Thoracic aorta (tissue), 2 donors: ENCODE data around the gene NPHP4. TPM values are rescaled to one million over a fixed set of nuclear protein-coding genes. Genes with fewer than 3 reads are reported as not detected.

Experiments used
- ATAC-seq: fragments of 150-250 bp; one replicate; pipeline ENCODE4 v1.8.0; 2017; ENCODE audit warnings: low read depth; ENCODE audit not compliant: insufficient number of reproducible peaks, low FRiP score
- DNase-seq: peaks from one replicate; pipeline ENCODE4 v3.0.0-alpha.2; 2020; ENCODE audit warnings: low spot score
- H3K27ac ChIP-seq, 2 donors: fragments of 200-600 bp; sonication (generic); 1 replicate in 1 of 2; 2 replicates in 1 of 2; pipeline ENCODE4 v1.5.1; 2016; ENCODE audit warnings: mild to moderate bottlenecking in 2 of 2, moderate library complexity in 2 of 2
- H3K27me3 ChIP-seq: fragments of 200-600 bp; sonication (generic); replicated peaks from 2 replicates; pipeline ENCODE4 v1.6.0; 2016; ENCODE audit warnings: mild to moderate bottlenecking; ENCODE audit not compliant: insufficient read depth
- H3K36me3 ChIP-seq: fragments of 200-600 bp; sonication (generic); one replicate; pipeline ENCODE4 v1.5.1; 2016
- H3K4me1 ChIP-seq, 2 donors: fragments of 200-600 bp; sonication (generic); 1 replicate in 1 of 2; 2 replicates in 1 of 2; pipeline versions ENCODE4 v1.5.1 to v1.6.0; 2016; ENCODE audit warnings: low read depth in 2 of 2, mild to moderate bottlenecking in 1 of 2; ENCODE audit not compliant: control insufficient read depth in 1 of 2
- H3K4me3 ChIP-seq: fragments of 200-600 bp; sonication (generic); 2 replicates; pipeline ENCODE4 v1.5.1; 2016; ENCODE audit warnings: mild to moderate bottlenecking
- H3K9me3 ChIP-seq: fragments of 200-600 bp; sonication (generic); 2 replicates; pipeline ENCODE4 v1.5.1; 2016
- total RNA-seq, 2 donors: library from RNA; depleted of rRNA; stranded (reverse); fragments of >200 nt; gene quantifications; one replicate each; pipeline versions ENCODE4 v1.1.0 to v1.2.3, GENCODE V29; 2016
- TF ChIP-seq, protein P1 (sequence below): fragments of 200-600 bp; sonication (generic); IDR thresholded peaks from one replicate; pipeline ENCODE4 v1.5.1; 2019; ENCODE audit warnings: antibody characterized with exemption

NPHP4 gene
- total RNA-seq, 2 donors from 2014 or later: 11.4 to 15.1 TPM

GRCh38 chr1:5917281-5917590 lies 75.0 kb downstream of the NPHP4 start:
- no peak for DNase-seq
- ATAC-seq: no peak

GRCh38 chr1:5916572-5917280 lies 75.5 kb downstream of the NPHP4 start:
- Histone ChIP-seq H3K27ac (no peak overlapping the region), H3K36me3 (no peaks in the 10 kb centered on the region), H3K4me3 (no peak overlapping the region), H3K4me1 (peaks cover 0 to 5% of the 10 kb centered on the region in 2 donors), H3K27me3 (no peaks in the 10 kb centered on the region), H3K9me3 (no peaks in the 10 kb centered on the region)
- DNase-seq (no peak), ATAC-seq (no peak)
- TF ChIP-seq, protein P1, sequence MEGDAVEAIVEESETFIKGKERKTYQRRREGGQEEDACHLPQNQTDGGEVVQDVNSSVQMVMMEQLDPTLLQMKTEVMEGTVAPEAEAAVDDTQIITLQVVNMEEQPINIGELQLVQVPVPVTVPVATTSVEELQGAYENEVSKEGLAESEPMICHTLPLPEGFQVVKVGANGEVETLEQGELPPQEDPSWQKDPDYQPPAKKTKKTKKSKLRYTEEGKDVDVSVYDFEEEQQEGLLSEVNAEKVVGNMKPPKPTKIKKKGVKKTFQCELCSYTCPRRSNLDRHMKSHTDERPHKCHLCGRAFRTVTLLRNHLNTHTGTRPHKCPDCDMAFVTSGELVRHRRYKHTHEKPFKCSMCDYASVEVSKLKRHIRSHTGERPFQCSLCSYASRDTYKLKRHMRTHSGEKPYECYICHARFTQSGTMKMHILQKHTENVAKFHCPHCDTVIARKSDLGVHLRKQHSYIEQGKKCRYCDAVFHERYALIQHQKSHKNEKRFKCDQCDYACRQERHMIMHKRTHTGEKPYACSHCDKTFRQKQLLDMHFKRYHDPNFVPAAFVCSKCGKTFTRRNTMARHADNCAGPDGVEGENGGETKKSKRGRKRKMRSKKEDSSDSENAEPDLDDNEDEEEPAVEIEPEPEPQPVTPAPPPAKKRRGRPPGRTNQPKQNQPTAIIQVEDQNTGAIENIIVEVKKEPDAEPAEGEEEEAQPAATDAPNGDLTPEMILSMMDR: no peak

More at GRCh38 chr1:5917281-5917590, 75.0 kb downstream of the NPHP4 start:
- H3K36me3 ChIP-seq: no peaks in the 10 kb centered on the region
- no peaks in the 10 kb centered on the region for H3K9me3 ChIP-seq
- no peak overlapping the region for H3K4me3 ChIP-seq
- no peaks in the 10 kb centered on the region for H3K27me3 ChIP-seq
- no peak overlapping the region for H3K27ac ChIP-seq
- peaks cover 0 to 5% of the 10 kb centered on the region in 2 donors for H3K4me1 ChIP-seq
- TF ChIP-seq, protein P1: no peak

- Histone ChIP-seq H3K27me3 (no peaks in the 10 kb centered on the region), H3K4me3 (no peak overlapping the region), H3K9me3 (no peaks in the 10 kb centered on the region), H3K36me3 (no peaks in the 10 kb centered on the region), H3K27ac (no peak overlapping the region), H3K4me1 (peaks cover 0 to 5% of the 10 kb centered on the region in 2 donors)
- no peak for ATAC-seq
- TF ChIP-seq, protein P1: peak; percentile 55
- no peak for DNase-seq
These were observed 76.3 kb downstream of the NPHP4 start for GRCh38 chr1:5915587-5916571.

GRCh38 chr1:5914676-5915365 lies 77.4 kb downstream of the NPHP4 start:
- Histone ChIP-seq H3K36me3 (no peaks in the 10 kb centered on the region), H3K27ac (no peak overlapping the region), H3K4me1 (peaks cover 0 to 5% of the 10 kb centered on the region in 2 donors), H3K27me3 (no peaks in the 10 kb centered on the region), H3K4me3 (no peak overlapping the region), H3K9me3 (no peaks in the 10 kb centered on the region)
- no peak for ATAC-seq
- TF ChIP-seq, protein P1: no peak
- no peak for DNase-seq

DNA sequence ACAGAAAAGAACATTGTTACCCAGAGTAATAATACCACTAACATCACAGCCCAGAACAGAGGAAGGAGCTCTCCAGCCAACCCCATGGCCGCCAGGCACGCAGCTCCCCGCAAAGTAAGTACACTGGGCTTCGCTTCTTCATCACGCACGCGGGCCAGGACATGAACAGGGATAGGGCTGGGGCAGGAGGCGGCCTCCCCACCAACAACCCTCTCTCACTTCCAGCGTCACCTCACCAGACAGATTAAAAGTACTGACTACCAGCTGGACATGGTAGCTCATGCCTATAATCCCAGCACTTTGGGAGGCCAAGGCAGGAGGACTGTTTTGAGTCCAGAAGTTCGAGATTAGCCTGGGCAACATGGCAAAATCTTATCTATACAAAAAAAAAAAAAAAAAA lies 78.3 kb downstream of the NPHP4 start:
- ATAC-seq (no peak), DNase-seq (no peak)
- TF ChIP-seq, protein P1: no peak
- peaks cover 0 to 5% of the 10 kb centered on the region in 2 donors for H3K4me1 ChIP-seq
- H3K27me3 ChIP-seq: no peaks in the 10 kb centered on the region
- H3K36me3 ChIP-seq: no peaks in the 10 kb centered on the region
- H3K4me3 ChIP-seq: no peak overlapping the region
- H3K9me3 ChIP-seq: no peaks in the 10 kb centered on the region
- no peak overlapping the region for H3K27ac ChIP-seq
